HepG2 (cell line): ENCODE results near the gene HSPA1A. TPM values are rescaled to one million over a fixed set of nuclear protein-coding genes. Genes with fewer than 3 reads are reported as not detected.
A peak's percentile ranks its signal among the peaks of the same experiment; 100 is the strongest.

Experiments used
- CBX1 ChIP-seq: IDR thresholded peaks from one replicate; pipeline ENCODE4 v1.6.1; 2016; ENCODE audit warnings: antibody characterized with exemption, low read depth
- CENPBD1 ChIP-seq: sonication (generic); formaldehyde crosslinking; IDR thresholded peaks from 2 replicates; pipeline ENCODE4 v1.8.0; 2022; ENCODE audit warnings: missing genetic modification reagents, low read depth, mild to moderate bottlenecking, borderline replicate concordance
- CSRNP1 ChIP-seq: sonication (generic); formaldehyde crosslinking; IDR thresholded peaks from 2 replicates; pipeline ENCODE4 v1.8.1; 2023; ENCODE audit warnings: mild to moderate bottlenecking, missing genetic modification reagents
- FOXM1 ChIP-seq: sonication (generic); formaldehyde crosslinking; IDR thresholded peaks from 2 replicates; pipeline ENCODE4 v1.5.0; 2020; ENCODE audit warnings: missing genetic modification reagents
- FOXO1 ChIP-seq: sonication (generic); formaldehyde crosslinking; IDR thresholded peaks from 2 replicates; pipeline ENCODE4 v1.4.0; 2020; ENCODE audit warnings: missing genetic modification reagents
- MAZ ChIP-seq, 2 experiments: sonication (generic) in 1 of 2; formaldehyde crosslinking in 1 of 2; IDR thresholded peaks; 2 replicates each; pipeline versions ENCODE4 v1.5.0 to v1.6.1; 2012 to 2020; ENCODE audit warnings: low read depth in 2 of 2, mild to moderate bottlenecking in 2 of 2, borderline replicate concordance in 1 of 2, improper control_type of control experiment in 1 of 2, low read length in 1 of 2, missing genetic modification reagents in 1 of 2, moderate library complexity in 1 of 2
- MLX ChIP-seq: IDR thresholded peaks from 2 replicates; pipeline ENCODE4 v1.6.1; 2016
- MTF1 ChIP-seq: sonication (generic); formaldehyde crosslinking; IDR thresholded peaks from 2 replicates; pipeline ENCODE4 v1.5.0; 2020; ENCODE audit warnings: missing genetic modification reagents
- SOX13 ChIP-seq, 3 experiments: fragments of 450-650 bp in 1 of 3; sonication (generic) in 1 of 3; formaldehyde crosslinking in 1 of 3; IDR thresholded peaks in 2 of 3; conservative IDR thresholded peaks in 1 of 3; 2 replicates each; pipeline versions ENCODE4 v1.5.0 to v1.6.1; 2016 to 2020; ENCODE audit warnings: antibody characterized with exemption in 1 of 3, mild to moderate bottlenecking in 1 of 3, missing compliant biosample characterization in 1 of 3, missing genetic modification reagents in 1 of 3, moderate library complexity in 1 of 3
- TEAD3 ChIP-seq: optimal IDR thresholded peaks from 2 replicates; pipeline ENCODE3; 2016; ENCODE audit warnings: borderline replicate concordance
- U2AF2 ChIP-seq: fragments of 200-400 bp; formaldehyde crosslinking; IDR thresholded peaks from 2 replicates; pipeline ENCODE4 v1.6.1; 2017; ENCODE audit warnings: low read depth, mild to moderate bottlenecking, low read length
- ZBTB46 ChIP-seq: sonication (generic); formaldehyde crosslinking; IDR thresholded peaks from 2 replicates; pipeline ENCODE4 v1.4.0; 2020; ENCODE audit warnings: mild to moderate bottlenecking, missing genetic modification reagents, borderline replicate concordance
- ZNF710 ChIP-seq: sonication (generic); formaldehyde crosslinking; IDR thresholded peaks from 2 replicates; pipeline ENCODE4 v1.5.0; 2020; ENCODE audit warnings: mild to moderate bottlenecking, missing genetic modification reagents, borderline replicate concordance
- ZNF761 ChIP-seq: sonication (generic); formaldehyde crosslinking; conservative IDR thresholded peaks from 2 replicates; pipeline ENCODE4 v1.4.0; 2020; ENCODE audit warnings: mild to moderate bottlenecking, missing genetic modification reagents
- ZNF770 ChIP-seq: sonication (generic); formaldehyde crosslinking; IDR thresholded peaks from 2 replicates; pipeline ENCODE4 v1.5.0; 2020; ENCODE audit warnings: mild to moderate bottlenecking, missing genetic modification reagents
- ZNF883 ChIP-seq: sonication (generic); formaldehyde crosslinking; IDR thresholded peaks from 2 replicates; pipeline ENCODE4 v1.5.1; 2020; ENCODE audit warnings: mild to moderate bottlenecking, missing genetic modification reagents; ENCODE audit errors: not compliant biosample characterization
- polyA plus RNA-seq, 8 experiments: library from polyadenylated mRNA; depleted of rRNA in 3 of 8; stranded (reverse) in 7 of 8; unstranded in 1 of 8; fragments of >200 nt; fragmentation: Illumina TruSeq in 4 of 8; extraction: Trizol in 4 of 8; gene quantifications; 2 replicates each; pipeline versions ENCODE4 v1.2.1 to v1.2.3, GENCODE V29; 2011 to 2016; ENCODE audit warnings: low read depth in 4 of 8, missing spikeins in 1 of 8, mixed read lengths in 1 of 8; ENCODE audit not compliant: insufficient read depth in 1 of 8
- total RNA-seq, 5 experiments: library from RNA; depleted of rRNA; stranded (reverse); fragments of >200 nt; fragmentation: Illumina TruSeq; extraction: Trizol; gene quantifications; 2 replicates each; pipeline ENCODE4 v1.2.3, GENCODE V29; 2016; ENCODE audit warnings: low read depth in 1 of 5

The HSPA1A gene
- total and polyA plus RNA-seq, 2 of the 13 experiments (the other 11 are each of a cell fraction or from before 2014, with no cell fraction given): 44.5 to 85.0 TPM

- TF ChIP-seq ZNF710 (CRISPR knock-in tag) (peak; percentile 40; the same call in 1 of the 2 replicates), SOX13 (IDR thresholded peaks at IDR 0.05) (no peak), SOX13 (CRISPR knock-in tag; conservative IDR thresholded peaks at IDR 0.05 in 1 of 2, IDR thresholded peaks at IDR 0.05 in 1 of 2) (peak in 1 of 2 experiments; percentile 7; a peak in 1 of 4 replicates), MTF1 (CRISPR knock-in tag) (no peak), CBX1 (no peak), ZBTB46 (no peak), U2AF2 (no peak), FOXM1 (no peak), TEAD3 (CRISPR knock-in tag) (no peak), CSRNP1 (CRISPR knock-in tag) (no peak), ZNF761 (CRISPR knock-in tag) (no peak), ZNF883 (CRISPR knock-in tag) (no peak), MLX (CRISPR knock-in tag) (no peak), MAZ (IDR thresholded peaks at IDR 0.05; ENCODE audit: borderline replicate concordance, low read depth, low read length) (no peak), MAZ (CRISPR knock-in tag; IDR thresholded peaks at IDR 0.05; ENCODE audit: low read depth) (peak; percentile 64; the same call in 1 of the 2 replicates), FOXO1 (CRISPR knock-in tag) (no peak), CENPBD1 (CRISPR knock-in tag) (no peak), ZNF770 (no peak)
These were observed 6.9 kb downstream of the HSPA1A start (continued) for GRCh38 chr6:31822036-31822821.
